SK-N-SH (cell line): ENCODE results near the gene RNF168. TPM values are rescaled to one million over a fixed set of nuclear protein-coding genes. Genes with fewer than 3 reads are reported as not detected.

Experiments used
- CTCF ChIA-PET: fragments of 300-600, 350-600 bp; formaldehyde crosslinking; extraction: SDS; loops from one replicate; lab custom pipeline; 2021; lab: Yijun Ruan, JAX
- POLR2A ChIA-PET: fragments of 350-600 bp; sonication (Branson Sonifier 250); formaldehyde crosslinking; extraction: SDS; loops from one replicate; lab custom pipeline; 2020; ENCODE audit warnings: antibody characterized with exemption, inconsistent platforms; lab: Yijun Ruan, JAX
- DNase-seq: peaks from one replicate; pipeline ENCODE4 v3.0.0; 2012
- H2AFZ ChIP-seq: fragments of 200-600 bp; sonication (generic); 2 replicates; pipeline ENCODE4 v1.8.1; 2016; ENCODE audit warnings: antibody characterized with exemption, mild to moderate bottlenecking, low read depth
- H3F3A ChIP-seq: fragments of 200-600 bp; sonication (generic); replicated peaks from 2 replicates; pipeline ENCODE3; 2016; ENCODE audit warnings: antibody characterized with exemption, mild to moderate bottlenecking; ENCODE audit not compliant: insufficient read depth
- H3K27ac ChIP-seq, 2 experiments: fragments of 200-500 bp in 1 of 2; fragments of 200-600 bp in 1 of 2; sonication (Bioruptor generic) in 1 of 2; sonication (generic), shearing (Covaris generic) in 1 of 2; 2 replicates each; pipeline versions ENCODE4 v1.5.1 to v1.6.1; 2014 to 2016; ENCODE audit warnings: low read depth in 2 of 2, inconsistent platforms in 1 of 2, low read length in 1 of 2, mild to moderate bottlenecking in 1 of 2, mixed read lengths in 1 of 2
- H3K27me3 ChIP-seq: fragments of 200-600 bp; sonication (generic), shearing (Covaris generic); 2 replicates; pipeline ENCODE4 v1.6.1; 2016; ENCODE audit warnings: mixed run types; ENCODE audit not compliant: insufficient read depth
- H3K36me3 ChIP-seq, 2 experiments: fragments of 200-500 bp in 1 of 2; fragments of 200-600 bp in 1 of 2; sonication (Bioruptor generic) in 1 of 2; sonication (generic) in 1 of 2; replicated peaks in 1 of 2; 2 replicates each; pipeline versions ENCODE3 to v1.5.1; 2014 to 2016; ENCODE audit warnings: low read length in 1 of 2, mild to moderate bottlenecking in 1 of 2; ENCODE audit not compliant: insufficient read depth in 2 of 2, control insufficient read depth in 1 of 2
- H3K4me1 ChIP-seq, 2 experiments: fragments of 200-500 bp in 1 of 2; fragments of 200-600 bp in 1 of 2; sonication (Bioruptor generic) in 1 of 2; sonication (generic), shearing (Covaris generic) in 1 of 2; 2 replicates each; pipeline versions ENCODE4 v1.5.1 to v1.6.1; 2014 to 2016; ENCODE audit warnings: low read depth in 1 of 2, low read length in 1 of 2, mixed run types in 1 of 2; ENCODE audit not compliant: insufficient read depth in 2 of 2, control insufficient read depth in 1 of 2
- H3K4me2 ChIP-seq: fragments of 200-600 bp; sonication (generic), shearing (Covaris generic); 2 replicates; pipeline ENCODE4 v1.6.1; 2017; ENCODE audit warnings: mixed run types
- H3K4me3 ChIP-seq, 2 experiments: fragments of 200-500 bp in 1 of 2; fragments of 200-600 bp in 1 of 2; sonication (Bioruptor generic) in 1 of 2; sonication (generic), shearing (Covaris generic) in 1 of 2; 2 replicates each; pipeline versions ENCODE4 v1.5.1 to v1.8.1; 2014 to 2016; ENCODE audit warnings: low read depth in 2 of 2, inconsistent platforms in 1 of 2, low read length in 1 of 2, mild to moderate bottlenecking in 1 of 2, mixed read lengths in 1 of 2, moderate library complexity in 1 of 2
- H3K79me2 ChIP-seq: fragments of 200-600 bp; sonication (generic); 2 replicates; pipeline ENCODE4 v1.8.1; 2017; ENCODE audit warnings: mild to moderate bottlenecking; ENCODE audit not compliant: insufficient read depth
- H3K9ac ChIP-seq: fragments of 200-600 bp; sonication (generic); 2 replicates; pipeline ENCODE4 v1.6.1; 2017; ENCODE audit warnings: mixed run types
- H3K9me2 ChIP-seq: fragments of 200-600 bp; sonication (generic); 2 replicates; pipeline ENCODE4 v1.6.1; 2017; ENCODE audit warnings: mixed run types
- H3K9me3 ChIP-seq: fragments of 200-600 bp; sonication (generic); 2 replicates; pipeline ENCODE4 v1.6.1; 2017; ENCODE audit warnings: mixed run types, mild to moderate bottlenecking, moderate library complexity
- H4K20me1 ChIP-seq: fragments of 200-600 bp; sonication (generic); 2 replicates; pipeline ENCODE4 v1.6.1; 2017; ENCODE audit warnings: mild to moderate bottlenecking, mixed run types; ENCODE audit not compliant: insufficient read depth
- CTCF ChIP-seq: fragments of 200-600 bp; sonication (generic); IDR thresholded peaks from 2 replicates; pipeline ENCODE4 v1.6.1; 2017; ENCODE audit warnings: antibody characterized with exemption, mild to moderate bottlenecking, moderate library complexity
- ELF1 ChIP-seq: IDR thresholded peaks from 2 replicates; pipeline ENCODE4 v1.4.0; 2012
- EP300 ChIP-seq, 2 experiments: IDR thresholded peaks; 2 replicates each; pipeline versions ENCODE4 v1.4.0 to v1.6.1; 2012; ENCODE audit warnings: borderline replicate concordance in 1 of 2, low read depth in 1 of 2, low read length in 1 of 2
- FOSL2 ChIP-seq: IDR thresholded peaks from 2 replicates; pipeline ENCODE4 v1.4.0; 2012; ENCODE audit warnings: low read depth, mild to moderate bottlenecking, moderate library complexity, borderline replicate concordance
- FOXJ3 ChIP-seq: sonication (generic); formaldehyde crosslinking; IDR thresholded peaks from 2 replicates; pipeline ENCODE4 v1.5.1; 2020; ENCODE audit warnings: mild to moderate bottlenecking, missing genetic modification reagents
- GABPA ChIP-seq: IDR thresholded peaks from 2 replicates; pipeline ENCODE4 v1.4.0; 2012; ENCODE audit warnings: low read depth, mild to moderate bottlenecking
- JUND ChIP-seq: IDR thresholded peaks from 2 replicates; pipeline ENCODE4 v1.4.0; 2012
- NFIC ChIP-seq: IDR thresholded peaks from 2 replicates; pipeline ENCODE4 v1.4.0; 2012; ENCODE audit warnings: borderline replicate concordance
- POLR2AphosphoS5 ChIP-seq: IDR thresholded peaks from 2 replicates; pipeline ENCODE4 v1.6.1; 2012; ENCODE audit warnings: low read depth, low read length
- RAD21 ChIP-seq: IDR thresholded peaks from 2 replicates; pipeline ENCODE4 v1.6.1; 2012; ENCODE audit warnings: mild to moderate bottlenecking, low read length
- RFX5 ChIP-seq: IDR thresholded peaks from 2 replicates; pipeline ENCODE4 v1.6.1; 2012; ENCODE audit warnings: mild to moderate bottlenecking, improper control_type of control experiment, low read length
- SIN3A ChIP-seq: IDR thresholded peaks from 2 replicates; pipeline ENCODE4 v1.6.1; 2012; ENCODE audit warnings: low read depth, mild to moderate bottlenecking, low read length, moderate library complexity, borderline replicate concordance
- SMC3 ChIP-seq: IDR thresholded peaks from 2 replicates; pipeline ENCODE4 v1.6.1; 2012; ENCODE audit warnings: low read depth, low read length, improper control_type of control experiment
- YY1 ChIP-seq: IDR thresholded peaks from 2 replicates; pipeline ENCODE4 v1.4.0; 2012; ENCODE audit warnings: low read depth, mild to moderate bottlenecking
- WGBS: methylation state at CpG from one replicate; pipeline ENCODE4 v1.1.6; 2017; ENCODE audit warnings: low lambda C conversion rate; 5-methylcytosine and 5-hydroxymethylcytosine counted together
- polyA plus RNA-seq, 3 experiments: library from polyadenylated mRNA; depleted of rRNA; stranded (reverse); fragments of >200 nt; gene quantifications; 2 replicates each; pipeline ENCODE4 v1.2.3, GENCODE V29; 2012
- TF ChIP-seq, protein P1 (sequence below): fragments of 150-350 bp; IDR thresholded peaks from 2 replicates; pipeline ENCODE4 v1.6.1; 2017; ENCODE audit warnings: antibody characterized with exemption, low read length, low read depth, borderline replicate concordance
- TF ChIP-seq, protein P2 (sequence below): IDR thresholded peaks from 2 replicates; pipeline ENCODE4 v1.4.0; 2012; ENCODE audit warnings: low read depth

RNF168 gene
- polyA plus RNA-seq, 1 of the 3 experiments (the other 2 are of a cell fraction), result 1.9 TPM

DNA sequence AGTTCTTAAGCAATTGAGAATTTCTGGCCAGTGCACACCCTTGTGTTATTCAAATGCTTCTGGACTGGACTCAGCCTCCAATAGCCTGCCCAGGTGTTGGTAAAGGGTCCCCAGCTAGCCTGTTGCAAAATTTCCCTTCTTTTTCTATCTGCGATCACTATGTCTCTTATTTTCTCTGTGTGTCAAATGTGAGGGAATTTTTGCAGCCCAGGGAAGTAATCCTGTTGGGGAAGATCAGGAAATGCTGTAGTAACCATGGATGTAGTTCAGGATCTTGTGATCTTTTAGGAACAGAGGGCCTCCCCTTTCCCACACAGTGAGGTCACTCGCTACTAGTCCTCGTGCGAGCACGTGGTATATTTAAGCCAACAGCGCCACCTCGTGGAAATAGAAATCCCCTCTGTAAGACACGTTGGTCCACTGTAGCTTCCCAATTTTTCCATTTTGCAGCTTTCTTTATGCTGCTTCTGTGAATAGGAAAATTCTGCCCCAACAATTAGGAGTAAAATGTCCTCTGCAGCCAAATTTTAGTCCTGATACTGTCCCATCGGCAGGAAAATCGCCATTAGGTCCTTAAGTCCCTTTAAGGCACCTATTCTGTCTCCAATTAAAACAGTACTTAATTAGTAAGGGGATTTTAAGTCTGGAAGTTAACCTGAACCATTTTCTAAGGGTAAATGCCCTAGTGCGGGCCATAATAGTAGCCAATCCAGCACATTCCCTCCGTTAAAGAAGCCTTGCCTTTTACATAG, 15.6 kb upstream of the RNF168 start:
- peak; percentile 43 for DNase-seq
- Histone ChIP-seq H3K27me3 (no peaks in the 10 kb centered on the region), H3K4me1 (no peaks in the 10 kb centered on the region), H3K27ac (no peak overlapping the region), H3K9ac (no peak overlapping the region), H3K9me3 (peaks cover 11% of the 10 kb centered on the region; the same call in 1 of the 2 replicates), H3K4me2 (no peak overlapping the region), H4K20me1 (no peaks in the 10 kb centered on the region), H3K9me2 (no peaks in the 10 kb centered on the region), H3K79me2 (no peaks in the 10 kb centered on the region), H2AFZ (no peak overlapping the region), H3K36me3 (no peaks in the 10 kb centered on the region), H3F3A (no peaks in the 10 kb centered on the region), H3K4me3 (no peak overlapping the region)
- TF ChIP-seq POLR2AphosphoS5 (no peak), FOXJ3 (no peak), SIN3A (no peak), CTCF (peak; percentile 67), NFIC (no peak), RFX5 (no peak), GABPA (no peak), ELF1 (no peak), RAD21 (peak; percentile 64), FOSL2 (no peak), YY1 (no peak), JUND (no peak), SMC3 (peak; percentile 23; the same call in 1 of the 2 replicates), EP300 (IDR thresholded peaks at IDR 0.05; ENCODE audit: borderline replicate concordance in 1 of 2, low read depth in 1 of 2, low read length in 1 of 2) (no peak)
- TF ChIP-seq, protein P1, sequence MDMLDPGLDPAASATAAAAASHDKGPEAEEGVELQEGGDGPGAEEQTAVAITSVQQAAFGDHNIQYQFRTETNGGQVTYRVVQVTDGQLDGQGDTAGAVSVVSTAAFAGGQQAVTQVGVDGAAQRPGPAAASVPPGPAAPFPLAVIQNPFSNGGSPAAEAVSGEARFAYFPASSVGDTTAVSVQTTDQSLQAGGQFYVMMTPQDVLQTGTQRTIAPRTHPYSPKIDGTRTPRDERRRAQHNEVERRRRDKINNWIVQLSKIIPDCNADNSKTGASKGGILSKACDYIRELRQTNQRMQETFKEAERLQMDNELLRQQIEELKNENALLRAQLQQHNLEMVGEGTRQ, result no peak
- TF ChIP-seq, protein P2, sequence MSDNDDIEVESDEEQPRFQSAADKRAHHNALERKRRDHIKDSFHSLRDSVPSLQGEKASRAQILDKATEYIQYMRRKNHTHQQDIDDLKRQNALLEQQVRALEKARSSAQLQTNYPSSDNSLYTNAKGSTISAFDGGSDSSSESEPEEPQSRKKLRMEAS, result 0 out of 2 replicates have a peak, but pooled peaks have one; percentile 43
- ChIA-PET CTCF (interaction anchor here (0.7 to 2.3 kb wide), 5 partner anchors 15 to 266 kb away, joined by 3 to 8 read pairs (median 3); partner anchors contain the start of gene RNF168), POLR2A (no interaction called here)
- 16% methylated on average over 12 of the region's 12 CpGs for WGBS
